Ishikawa (cell line): ENCODE results near the gene CBR3.

Source experiments
- CEBPB ChIP-seq: IDR thresholded peaks from 2 replicates; pipeline ENCODE4 v1.6.1; 2012
- CREB1 ChIP-seq: IDR thresholded peaks from 2 replicates; pipeline ENCODE4 v1.6.1; 2012; ENCODE audit warnings: low read depth
- EGR1 ChIP-seq: IDR thresholded peaks from 2 replicates; pipeline ENCODE4 v1.6.1; 2012
- EP300 ChIP-seq: IDR thresholded peaks from 2 replicates; pipeline ENCODE4 v1.6.1; 2012; ENCODE audit warnings: borderline replicate concordance
- FOXM1 ChIP-seq: IDR thresholded peaks from 2 replicates; pipeline ENCODE4 v1.6.1; 2012; ENCODE audit warnings: low read depth, borderline replicate concordance
- MAX ChIP-seq: IDR thresholded peaks from 2 replicates; pipeline ENCODE4 v1.6.1; 2012
- NFIC ChIP-seq: IDR thresholded peaks from 2 replicates; pipeline ENCODE4 v1.6.1; 2012
- RAD21 ChIP-seq: IDR thresholded peaks from 2 replicates; pipeline ENCODE4 v1.6.1; 2012; ENCODE audit warnings: low read depth
- REST ChIP-seq: IDR thresholded peaks from 2 replicates; pipeline ENCODE4 v1.6.1; 2012; ENCODE audit warnings: low read depth, mild to moderate bottlenecking
- TAF1 ChIP-seq: IDR thresholded peaks from 2 replicates; pipeline ENCODE4 v1.6.1; 2012; ENCODE audit warnings: low read depth, mild to moderate bottlenecking
- TCF12 ChIP-seq: IDR thresholded peaks from 2 replicates; pipeline ENCODE4 v1.6.1; 2012; ENCODE audit warnings: low read depth
- TEAD4 ChIP-seq: IDR thresholded peaks from 2 replicates; pipeline ENCODE4 v1.6.1; 2012
- USF1 ChIP-seq: IDR thresholded peaks from 2 replicates; pipeline ENCODE4 v1.6.1; 2012
- YY1 ChIP-seq: IDR thresholded peaks from 2 replicates; pipeline ENCODE4 v1.6.1; 2012; ENCODE audit warnings: low read depth
- ZBTB7A ChIP-seq: IDR thresholded peaks from 2 replicates; pipeline ENCODE4 v1.6.1; 2012; ENCODE audit warnings: low read depth

The CBR3 gene

GRCh38 chr21:36174780-36175179, 39.9 kb downstream of the CBR3 start:
- TF ChIP-seq NFIC: no peak
- TF ChIP-seq CEBPB: no peak
- no peak for TF ChIP-seq MAX
- TF ChIP-seq YY1: no peak
- no peak for TF ChIP-seq EP300
- no peak for TF ChIP-seq REST
- TF ChIP-seq TCF12: no peak
- TF ChIP-seq TEAD4: no peak

- no peak for TF ChIP-seq EGR1
- no peak for TF ChIP-seq MAX
- no peak for TF ChIP-seq TCF12
- no peak for TF ChIP-seq EP300
- no peak for TF ChIP-seq TAF1
- no peak for TF ChIP-seq ZBTB7A
Observed at GRCh38 chr21:36175771-36176565, 41.1 kb downstream of the CBR3 start.

- TF ChIP-seq EP300: no peak
- TF ChIP-seq RAD21: no peak
- TF ChIP-seq TCF12: no peak
- TF ChIP-seq ZBTB7A: no peak
- no peak for TF ChIP-seq REST
- no peak for TF ChIP-seq TAF1
- no peak for TF ChIP-seq MAX
- TF ChIP-seq NFIC: no peak
- no peak for TF ChIP-seq CEBPB
- TF ChIP-seq FOXM1: no peak
- TF ChIP-seq TEAD4: no peak
- no peak for TF ChIP-seq YY1
- TF ChIP-seq USF1: no peak
- TF ChIP-seq CREB1: no peak
- no peak for TF ChIP-seq EGR1
Observed at GRCh38 chr21:36178349-36178748, 43.5 kb downstream of the CBR3 start.

GRCh38 chr21:36179145-36179544, 44.3 kb downstream of the CBR3 start:
- TF ChIP-seq MAX: no peak
- no peak for TF ChIP-seq CREB1
- no peak for TF ChIP-seq TAF1
- TF ChIP-seq EP300: no peak

GRCh38 chr21:36180963-36181362, 46.1 kb downstream of the CBR3 start:
- TF ChIP-seq ZBTB7A (no peak), YY1 (no peak), USF1 (no peak), REST (no peak), CEBPB (no peak), EP300 (no peak), MAX (no peak), CREB1 (no peak), RAD21 (no peak), FOXM1 (no peak), EGR1 (no peak), TCF12 (no peak), NFIC (no peak), TAF1 (no peak), TEAD4 (no peak)
